Suprapubic skin (tissue), 4 donors: ENCODE measurements around the gene SKOR2. TPM values are rescaled to one million over a fixed set of nuclear protein-coding genes. Genes with fewer than 3 reads are reported as not detected.

ENCODE experiments used
- DNase-seq, 2 donors: peaks; one replicate each; pipeline ENCODE4 v3.0.0-alpha.2; 2019; ENCODE audit warnings: low spot score in 2 of 2
- H3K27ac ChIP-seq: fragments of 200-600 bp; sonication (generic); one replicate; pipeline ENCODE4 v1.5.1; 2019
- H3K27me3 ChIP-seq: fragments of 200-600 bp; sonication (generic); one replicate; pipeline ENCODE4 v1.5.1; 2019
- H3K36me3 ChIP-seq: fragments of 200-600 bp; sonication (generic); one replicate; pipeline ENCODE4 v1.5.1; 2019
- H3K4me1 ChIP-seq: fragments of 200-600 bp; sonication (generic); one replicate; pipeline ENCODE4 v1.5.1; 2019
- H3K4me3 ChIP-seq: fragments of 200-600 bp; sonication (generic); one replicate; pipeline ENCODE4 v1.5.1; 2019; ENCODE audit warnings: mild to moderate bottlenecking
- H3K9me3 ChIP-seq: fragments of 200-600 bp; sonication (generic); one replicate; pipeline ENCODE4 v1.5.1; 2019
- EP300 ChIP-seq: sonication (generic); formaldehyde crosslinking; IDR thresholded peaks from one replicate; pipeline ENCODE4 v1.6.1; 2017; ENCODE audit warnings: antibody characterized with exemption
- POLR2A ChIP-seq, 2 donors: fragments of 450-650 bp; IDR thresholded peaks; one replicate each; pipeline ENCODE4 v1.6.1; 2017; ENCODE audit warnings: antibody characterized with exemption in 2 of 2, mild to moderate bottlenecking in 2 of 2, moderate library complexity in 2 of 2
- POLR2AphosphoS5 ChIP-seq, 3 donors: sonication (generic); formaldehyde crosslinking; IDR thresholded peaks; one replicate each; pipeline ENCODE4 v1.6.1; 2017; ENCODE audit warnings: antibody characterized with exemption in 3 of 3
- WGBS: methylation state at CpG from one replicate; pipeline ENCODE4 v1.1.5; 2018; 5-methylcytosine and 5-hydroxymethylcytosine counted together
- total RNA-seq, 4 donors: library from RNA; depleted of rRNA; stranded (reverse); fragments of >200 nt; gene quantifications; one replicate each; pipeline ENCODE4 v1.1.0, GENCODE V29; 2016
- TF ChIP-seq, protein P1 (sequence below), 2 donors: fragments of 200-600 bp in 1 of 2; fragments of 450-650 bp in 1 of 2; sonication (generic) in 1 of 2; IDR thresholded peaks; one replicate each; pipeline ENCODE4 v1.5.1; 2016 to 2019; ENCODE audit warnings: antibody characterized with exemption in 2 of 2, mild to moderate bottlenecking in 1 of 2, moderate library complexity in 1 of 2

SKOR2 gene
- total RNA-seq, 4 donors from 2014 or later = not detected

- Histone ChIP-seq H3K36me3 (no peaks in the 10 kb centered on the region), H3K27me3 (peaks cover 99% of the 10 kb centered on the region), H3K4me3 (no peak overlapping the region), H3K4me1 (peaks cover 15% of the 10 kb centered on the region), H3K9me3 (no peaks in the 10 kb centered on the region), H3K27ac (no peak overlapping the region)
- no peak for DNase-seq
- TF ChIP-seq POLR2A (IDR thresholded peaks at IDR 0.05) (no peak), POLR2AphosphoS5 (IDR thresholded peaks at IDR 0.05) (no peak), EP300 (no peak)
- TF ChIP-seq, protein P1, sequence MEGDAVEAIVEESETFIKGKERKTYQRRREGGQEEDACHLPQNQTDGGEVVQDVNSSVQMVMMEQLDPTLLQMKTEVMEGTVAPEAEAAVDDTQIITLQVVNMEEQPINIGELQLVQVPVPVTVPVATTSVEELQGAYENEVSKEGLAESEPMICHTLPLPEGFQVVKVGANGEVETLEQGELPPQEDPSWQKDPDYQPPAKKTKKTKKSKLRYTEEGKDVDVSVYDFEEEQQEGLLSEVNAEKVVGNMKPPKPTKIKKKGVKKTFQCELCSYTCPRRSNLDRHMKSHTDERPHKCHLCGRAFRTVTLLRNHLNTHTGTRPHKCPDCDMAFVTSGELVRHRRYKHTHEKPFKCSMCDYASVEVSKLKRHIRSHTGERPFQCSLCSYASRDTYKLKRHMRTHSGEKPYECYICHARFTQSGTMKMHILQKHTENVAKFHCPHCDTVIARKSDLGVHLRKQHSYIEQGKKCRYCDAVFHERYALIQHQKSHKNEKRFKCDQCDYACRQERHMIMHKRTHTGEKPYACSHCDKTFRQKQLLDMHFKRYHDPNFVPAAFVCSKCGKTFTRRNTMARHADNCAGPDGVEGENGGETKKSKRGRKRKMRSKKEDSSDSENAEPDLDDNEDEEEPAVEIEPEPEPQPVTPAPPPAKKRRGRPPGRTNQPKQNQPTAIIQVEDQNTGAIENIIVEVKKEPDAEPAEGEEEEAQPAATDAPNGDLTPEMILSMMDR (IDR thresholded peaks at IDR 0.05) = no peak
- WGBS = 10% methylated on average over 7 of the region's 7 CpGs
Observed at GRCh38 chr18:47249314-47249981, 2.0 kb downstream of the SKOR2 start.

GRCh38 chr18:47248604-47249313 lies 2.7 kb downstream of the SKOR2 start:
- H3K27me3 ChIP-seq = peaks cover 94% of the 10 kb centered on the region
- no peaks in the 10 kb centered on the region for H3K36me3 ChIP-seq
- H3K27ac ChIP-seq = no peak overlapping the region
- TF ChIP-seq, protein P1 (IDR thresholded peaks at IDR 0.05) = no peak
- TF ChIP-seq POLR2AphosphoS5 (IDR thresholded peaks at IDR 0.05) (no peak), EP300 (no peak), POLR2A (IDR thresholded peaks at IDR 0.05) (no peak)
- no peak overlapping the region for H3K4me3 ChIP-seq
- H3K9me3 ChIP-seq = no peaks in the 10 kb centered on the region
- peaks cover 15% of the 10 kb centered on the region for H3K4me1 ChIP-seq
- no peak for DNase-seq
- WGBS = 9% methylated on average over 21 of the region's 62 CpGs

- Histone ChIP-seq H3K36me3 (no peaks in the 10 kb centered on the region), H3K27ac (no peak overlapping the region), H3K4me3 (no peak overlapping the region), H3K4me1 (peaks cover 15% of the 10 kb centered on the region), H3K9me3 (no peaks in the 10 kb centered on the region), H3K27me3 (peaks cover 92% of the 10 kb centered on the region)
- no peak for DNase-seq
- TF ChIP-seq EP300 (no peak), POLR2AphosphoS5 (IDR thresholded peaks at IDR 0.05) (no peak), POLR2A (IDR thresholded peaks at IDR 0.05) (no peak)
- TF ChIP-seq, protein P1 (IDR thresholded peaks at IDR 0.05) = no peak
- WGBS = 20% methylated on average over 13 of the region's 61 CpGs
Observed at GRCh38 chr18:47248115-47248603, 3.3 kb downstream of the SKOR2 start.

- no peak overlapping the region for H3K27ac ChIP-seq
- peaks cover 92% of the 10 kb centered on the region for H3K27me3 ChIP-seq
- no peak for DNase-seq
- TF ChIP-seq POLR2AphosphoS5 (IDR thresholded peaks at IDR 0.05) (no peak), POLR2A (IDR thresholded peaks at IDR 0.05) (no peak), EP300 (no peak)
- TF ChIP-seq, protein P1 (IDR thresholded peaks at IDR 0.05) = peak in 1 of 2 donors; percentile 39
- peak overlapping the region; percentile 21 for H3K4me3 ChIP-seq
- no peaks in the 10 kb centered on the region for H3K36me3 ChIP-seq
- H3K4me1 ChIP-seq = peaks cover 15% of the 10 kb centered on the region
- 2% methylated on average over 9 of the region's 90 CpGs for WGBS
- H3K9me3 ChIP-seq = no peaks in the 10 kb centered on the region
Observed at GRCh38 chr18:47247416-47248114, 3.9 kb downstream of the SKOR2 start.

DNA sequence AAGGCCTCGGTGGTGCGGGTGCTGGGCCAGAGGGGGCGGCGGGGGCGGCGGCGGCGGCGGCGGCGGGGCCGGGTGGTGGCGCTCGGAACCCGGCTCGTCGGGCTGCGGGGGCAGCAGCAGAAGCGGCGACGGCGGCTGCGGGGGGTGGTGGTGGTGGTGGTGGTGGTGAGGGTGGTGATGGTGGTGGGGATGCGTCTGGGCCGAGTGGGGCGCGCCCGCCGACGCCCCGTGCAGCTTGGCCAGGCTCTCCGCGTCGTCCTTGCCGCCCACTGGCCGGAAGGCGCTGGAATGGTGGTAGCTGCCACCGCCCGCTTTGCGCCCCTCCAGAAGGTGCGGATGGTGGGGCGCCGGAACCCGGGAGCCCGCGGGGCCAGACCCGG lies 4.4 kb downstream of the SKOR2 start:
- DNase-seq = no peak
- peak overlapping the region; percentile 21 for H3K4me3 ChIP-seq
- peaks cover 15% of the 10 kb centered on the region for H3K4me1 ChIP-seq
- 0% methylated on average over 2 of the region's 47 CpGs for WGBS
- no peaks in the 10 kb centered on the region for H3K9me3 ChIP-seq
- TF ChIP-seq, protein P1 (IDR thresholded peaks at IDR 0.05) = no peak
- no peak for TF ChIP-seq POLR2AphosphoS5 (IDR thresholded peaks at IDR 0.05)
- H3K36me3 ChIP-seq = no peaks in the 10 kb centered on the region
- H3K27me3 ChIP-seq = peaks cover 90% of the 10 kb centered on the region
- H3K27ac ChIP-seq = no peak overlapping the region
